ENCODE data around the gene DMWD.

DMWD gene

GRCh38 chr19:45786533-45786894, 6.1 kb downstream of the DMWD start:
- FAIRE-seq (no peak), DNase-seq (ENCODE audit: insufficient read length, low spot score) (no peak)
- TF ChIP-seq CTCF (IDR thresholded peaks at IDR 0.05; ENCODE audit: insufficient read depth, missing control alignments), result no peak

GRCh38 chr19:45785781-45786532, 6.7 kb downstream of the DMWD start:
- no peak for TF ChIP-seq CTCF (IDR thresholded peaks at IDR 0.05; ENCODE audit: insufficient read depth, missing control alignments)
- FAIRE-seq, result no peak
- DNase-seq (ENCODE audit: insufficient read length, low spot score), result no peak

DNA sequence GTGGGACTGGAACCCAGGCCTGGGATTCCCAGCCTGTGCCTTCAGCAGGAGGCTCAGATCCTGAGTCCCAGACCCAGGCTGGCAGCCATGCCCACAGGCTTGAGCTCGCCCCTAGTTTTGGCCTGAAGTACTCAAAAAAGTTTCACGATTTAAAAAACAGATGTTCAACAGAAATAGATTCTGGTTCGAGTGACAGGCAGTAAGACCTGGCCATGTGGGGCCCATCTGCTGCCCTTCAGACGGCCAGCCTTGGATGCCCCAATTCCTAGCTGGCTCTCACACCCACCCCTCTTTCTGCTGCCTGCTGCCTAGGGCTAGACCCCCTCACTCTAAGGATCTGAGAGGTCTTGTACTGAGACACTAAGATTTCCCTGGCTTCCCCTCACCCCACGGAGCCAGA, 7.5 kb downstream of the DMWD start:
- no peak for DNase-seq (ENCODE audit: insufficient read length, low spot score)
- FAIRE-seq, result no peak
- no peak for TF ChIP-seq CTCF (IDR thresholded peaks at IDR 0.05; ENCODE audit: insufficient read depth, missing control alignments)

DNA sequence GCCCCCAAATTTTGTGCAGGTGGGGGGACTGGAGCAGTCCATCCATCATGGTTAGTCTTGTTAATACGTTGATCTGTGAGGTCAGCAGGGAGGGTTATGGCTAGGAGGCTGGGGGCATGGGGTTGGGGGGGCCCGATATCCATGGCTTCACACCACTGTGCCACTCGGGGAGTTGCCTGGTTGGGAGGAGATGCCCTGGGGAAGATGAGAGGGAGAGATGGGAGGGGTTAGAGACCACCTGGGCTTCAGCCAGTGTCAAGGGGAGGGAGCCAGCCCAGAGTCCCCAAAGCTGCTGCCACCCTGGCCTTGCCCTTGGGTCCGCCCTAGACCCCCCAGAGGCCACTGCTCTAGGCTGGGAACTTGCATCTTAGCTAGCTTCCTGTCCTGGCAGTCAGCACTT, 8.5 kb downstream of the DMWD start:
- no peak for TF ChIP-seq CTCF (IDR thresholded peaks at IDR 0.05; ENCODE audit: insufficient read depth, missing control alignments)
- FAIRE-seq (no peak), DNase-seq (ENCODE audit: insufficient read length, low spot score) (no peak)

- no peak for TF ChIP-seq CTCF (IDR thresholded peaks at IDR 0.05; ENCODE audit: insufficient read depth, missing control alignments)
- FAIRE-seq, result no peak
Measured at GRCh38 chr19:45782820-45783785, 9.5 kb downstream of the DMWD start.

GRCh38 chr19:45782162-45782691, 10.4 kb downstream of the DMWD start, which contains the start of gene DMPK:
Gene DMPK, minus strand, starts transcription at chr19:45782490. Its CDS starts 138 bp downstream, at chr19:45782352.
- FAIRE-seq (no peak), DNase-seq (ENCODE audit: insufficient read length, low spot score) (no peak)
- no peak for TF ChIP-seq CTCF (IDR thresholded peaks at IDR 0.05; ENCODE audit: insufficient read depth, missing control alignments)

More at GRCh38 chr19:45782820-45783785, 9.5 kb downstream of the DMWD start:
- DNase-seq (ENCODE audit: insufficient read length, low spot score), result no peak

Data from D721Med (cell line).